Pancreas (tissue), 10 donors: ENCODE data around the gene MTA1. TPM values are rescaled to one million over a fixed set of nuclear protein-coding genes. Genes with fewer than 3 reads are reported as not detected.

Experiments used
- ATAC-seq, 4 donors: fragments of 200-7000 bp; cut with Tn5 transposase; one replicate each; pipeline versions ENCODE4 v1.8.0 to v1.9.1; 2020; ENCODE audit warnings: mild to moderate bottlenecking in 4 of 4, moderate library complexity in 4 of 4
- DNase-seq, 6 donors: peaks; one replicate each; pipeline ENCODE4 v3.0.0-alpha.2; 2020
- FAIRE-seq: peaks from 2 replicates; lab custom pipeline; 2012; peaks lifted over from hg19 to GRCh38; lab: Jason Lieb, UNC
- H3K27ac ChIP-seq, 4 donors: fragments of 200-600 bp; sonication (generic); 1 replicate in 3 of 4; 2 replicates in 1 of 4; pipeline versions ENCODE4 v1.5.0 to v1.8.0; 2020
- H3K27me3 ChIP-seq, 4 donors: fragments of 200-600 bp; one replicate each; pipeline ENCODE4 v1.8.0; 2021
- H3K36me3 ChIP-seq, 3 donors: fragments of 200-600 bp; sonication (generic) in 1 of 3; one replicate each; pipeline versions ENCODE4 v1.5.0 to v1.8.0; 2020 to 2021
- H3K4me1 ChIP-seq, 3 donors: fragments of 200-600 bp; one replicate each; pipeline ENCODE4 v1.8.0; 2021
- H3K4me3 ChIP-seq, 4 donors: fragments of 200-600 bp; sonication (generic) in 2 of 4; one replicate each; pipeline versions ENCODE4 v1.5.0 to v1.8.0; 2020 to 2021
- H3K9me3 ChIP-seq, 4 donors: fragments of 200-600 bp; one replicate each; pipeline ENCODE4 v1.8.0; 2021
- CTCF ChIP-seq, 4 donors: fragments of 200-600 bp; sonication (generic) in 3 of 4; IDR thresholded peaks; one replicate each; pipeline versions ENCODE4 v1.5.0 to v1.8.0; 2021; ENCODE audit warnings: antibody characterized with exemption in 4 of 4
- WGBS, 2 donors: extraction: QIAGEN DNeasy Blood & Tissue Kit; methylation state at CpG; one replicate each; pipeline ENCODE4 v1.1.7; 2013; 5-methylcytosine and 5-hydroxymethylcytosine counted together
- intact Hi-C, 3 donors: fragments of 100-400 bp; cut with DNase I; formaldehyde crosslinking; loops; one replicate each; pipeline versions ENCODE4 v1.11.1 to v1.14.2; 2022
- polyA plus RNA-seq, 2 donors: library from polyadenylated mRNA; stranded (reverse); fragments of 200-250 nt; gene quantifications; one replicate each; pipeline ENCODE4 v1.2.3, GENCODE V29; 2013
- total RNA-seq, 6 donors: library from RNA; stranded (reverse); fragmentation: NEBNext Ultra II Directional in 4 of 6; extraction: Animal tissue kit (Norgen Biotek cat#: 25700) in 4 of 6; gene quantifications; one replicate each; pipeline versions ENCODE4 v1.2.1 to v1.2.4, GENCODE V29; 2021 to 2023
- donor health status: healthy with polysubstance abuse.
- donor health status: DM: no; HTN: no; CAD: no; lungs with moderate emphysema.
- donor health status: DM: no; HTN: no; CAD: no.
- donor health status: control.
- donor health status: control.
- donor health status: Bipolar disorder and iron deficiency.
- donor health status: DM: yes; HTN: yes; CAD: no.
- donor health status: DM: no; HTN: no; CAD: no.
- donor health status: DM: no; HTN: no; CAD: no.
- donor health status: DM: yes; HTN: yes; CAD: no.

Gene MTA1
- total and polyA plus RNA-seq, 8 donors, result 34.8 to 138 (median 53.2) TPM

GRCh38 chr14:105386581-105387529, 32.8 kb upstream of the MTA1 start:
- Histone ChIP-seq H3K27ac (no peak overlapping the region), H3K36me3 (peaks cover 0 to 26% (median 3%) of the 10 kb centered on the region in 3 donors), H3K9me3 (no peaks in the 10 kb centered on the region), H3K4me1 (peaks cover 0 to 9% (median 0%) of the 10 kb centered on the region in 3 donors), H3K4me3 (no peak overlapping the region), H3K27me3 (no peaks in the 10 kb centered on the region)
- no peak for ATAC-seq
- DNase-seq, result peak in 3 of 6 donors; percentile 11 to 75 (median 19)
- no peak for TF ChIP-seq CTCF (IDR thresholded peaks at IDR 0.05)
- intact Hi-C loops, result no loop called here
- FAIRE-seq, result no peak
- 94% methylated on average over 30 to 33 of the region's 33 CpGs for WGBS, 2 donors

GRCh38 chr14:105387530-105387922, 32.1 kb upstream of the MTA1 start:
- FAIRE-seq, result no peak
- ATAC-seq, result no peak
- Histone ChIP-seq H3K27me3 (no peaks in the 10 kb centered on the region), H3K27ac (no peak overlapping the region), H3K4me1 (peaks cover 0 to 9% (median 0%) of the 10 kb centered on the region in 3 donors), H3K36me3 (peaks cover 0 to 20% (median 3%) of the 10 kb centered on the region in 3 donors), H3K9me3 (no peaks in the 10 kb centered on the region), H3K4me3 (no peak overlapping the region)
- no peak for TF ChIP-seq CTCF (IDR thresholded peaks at IDR 0.05)
- 87 to 95% methylated on average over 10 of the region's 10 CpGs for whole genome bisulfite sequencing, 2 donors
- intact Hi-C loops, result no loop called here
- peak in 3 of 6 donors; percentile 16 to 74 (median 31) for DNase-seq

- H3K27ac ChIP-seq, result no peak overlapping the region
- ATAC-seq (peak in 2 of 4 donors; percentile 13 to 16), DNase-seq (peak in 3 of 6 donors; percentile 22 to 72 (median 26)), FAIRE-seq (no peak)
- intact Hi-C loops, result no loop called here
- peaks cover 0 to 9% (median 0%) of the 10 kb centered on the region in 3 donors for H3K4me1 ChIP-seq
- no peak for TF ChIP-seq CTCF (IDR thresholded peaks at IDR 0.05)
- H3K4me3 ChIP-seq, result no peak overlapping the region
- H3K27me3 ChIP-seq, result no peaks in the 10 kb centered on the region
- H3K36me3 ChIP-seq, result peaks cover 0 to 15% (median 3%) of the 10 kb centered on the region in 3 donors
- WGBS, 2 donors, result 90 to 91% methylated on average over 25 of the region's 25 CpGs
- H3K9me3 ChIP-seq, result no peaks in the 10 kb centered on the region
These were observed 31.3 kb upstream of the MTA1 start for GRCh38 chr14:105388110-105388951.

- intact Hi-C loops, result no loop called here
- no peaks in the 10 kb centered on the region for H3K27me3 ChIP-seq
- H3K36me3 ChIP-seq, result peaks cover 0 to 15% (median 3%) of the 10 kb centered on the region in 3 donors
- FAIRE-seq, result no peak
- WGBS, 2 donors, result 92% methylated on average over 15 to 16 of the region's 16 CpGs
- peaks cover 0 to 9% (median 0%) of the 10 kb centered on the region in 3 donors for H3K4me1 ChIP-seq
- no peaks in the 10 kb centered on the region for H3K9me3 ChIP-seq
- peak in 1 of 4 donors; percentile 2 for ATAC-seq
- H3K4me3 ChIP-seq, result no peak overlapping the region
- H3K27ac ChIP-seq, result peak overlapping the region in 1 of 4 donors; percentile 48
- no peak for TF ChIP-seq CTCF (IDR thresholded peaks at IDR 0.05)
- DNase-seq, result peak in 3 of 6 donors; percentile 15 to 54 (median 15)
These were observed 30.7 kb upstream of the MTA1 start for GRCh38 chr14:105388976-105389375.
